OCI-M2 (cell line): ENCODE data around the gene SNRPN.
"Not testable (repeated sequence)": the region's sequence is repeated elsewhere in the genome, so short reads cannot be mapped to it uniquely, and the experiment has no call there.

ENCODE experiments used
- DNase-seq: peaks from one replicate; lab custom pipeline; 2025; ENCODE audit not compliant: unreplicated experiment; lab: John Stamatoyannopoulos, UW

SNRPN gene

DNA sequence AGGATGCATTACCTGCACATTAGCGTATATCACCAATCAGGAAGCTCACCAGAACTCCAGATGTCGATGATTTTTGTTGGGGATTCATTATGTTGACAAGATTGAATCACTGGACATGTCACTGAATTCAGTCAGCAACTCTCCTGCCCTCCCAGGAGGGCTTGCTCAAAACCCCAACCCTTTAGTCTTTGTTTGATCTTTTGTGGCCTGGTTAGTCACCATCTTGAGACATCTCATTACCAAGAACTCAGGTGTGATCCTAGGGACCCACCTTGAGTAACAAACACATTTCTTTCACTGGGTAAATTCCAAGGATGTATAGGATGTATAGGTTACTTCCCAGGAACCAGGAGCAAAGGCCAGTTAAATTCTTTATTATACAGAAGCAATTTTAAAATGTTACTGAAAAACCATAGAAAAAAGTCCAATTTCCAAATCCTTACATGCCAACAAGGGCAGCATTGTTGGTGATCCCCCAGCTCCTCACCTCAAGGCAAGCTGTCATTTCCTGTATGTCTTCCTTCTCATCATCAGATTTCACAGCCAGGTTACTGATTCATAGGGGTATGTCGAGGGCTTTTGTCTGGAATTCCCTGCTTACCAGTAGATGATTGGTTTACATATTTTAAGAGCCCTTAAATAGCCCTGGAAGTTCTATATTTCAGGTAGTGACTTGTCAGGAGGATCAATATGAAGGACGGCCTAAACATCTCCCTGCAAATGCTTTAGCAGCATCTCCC lies 11.7 kb downstream of the SNRPN start:
- DNase-seq = no peak

DNA sequence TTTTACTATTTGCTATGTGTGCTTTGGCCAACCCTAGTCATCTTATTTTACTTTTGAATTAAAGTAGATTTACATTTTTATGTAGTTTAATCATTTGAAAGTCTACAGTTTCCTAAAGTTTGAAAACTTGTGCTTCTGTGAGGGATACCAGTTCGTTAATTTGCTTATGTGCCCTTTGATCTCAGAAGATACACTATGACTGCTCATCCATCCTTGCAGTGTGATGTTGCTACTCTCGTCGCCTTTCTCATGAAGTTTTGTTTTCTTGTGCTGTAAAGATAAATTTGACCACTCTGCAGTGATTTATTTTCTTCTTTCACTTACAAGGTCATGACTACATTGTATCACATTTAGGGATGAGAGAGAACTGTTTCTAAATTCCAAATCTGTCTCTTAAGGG lies 16.3 kb downstream of the SNRPN start:
- DNase-seq = no peak

DNA sequence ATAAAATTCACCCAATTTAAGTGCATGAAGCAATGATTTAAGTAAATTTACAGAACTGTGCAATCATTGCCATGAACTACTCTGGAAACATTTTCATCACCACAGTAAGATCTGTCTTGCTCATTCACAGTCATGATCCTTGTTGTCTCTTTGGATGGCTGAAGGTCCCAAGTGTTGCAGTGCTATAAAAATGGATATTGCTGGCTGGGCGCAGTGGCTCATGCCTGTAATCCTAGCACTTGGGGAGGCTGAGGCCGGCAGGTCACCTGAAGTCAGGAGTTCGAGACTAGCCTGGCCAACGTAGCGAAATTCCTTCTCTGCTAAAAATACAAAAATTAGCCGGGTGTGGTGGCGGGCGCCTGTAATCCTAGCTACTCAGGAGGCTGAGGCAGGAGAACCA lies 17.0 kb downstream of the SNRPN start:
- no peak for DNase-seq

DNA sequence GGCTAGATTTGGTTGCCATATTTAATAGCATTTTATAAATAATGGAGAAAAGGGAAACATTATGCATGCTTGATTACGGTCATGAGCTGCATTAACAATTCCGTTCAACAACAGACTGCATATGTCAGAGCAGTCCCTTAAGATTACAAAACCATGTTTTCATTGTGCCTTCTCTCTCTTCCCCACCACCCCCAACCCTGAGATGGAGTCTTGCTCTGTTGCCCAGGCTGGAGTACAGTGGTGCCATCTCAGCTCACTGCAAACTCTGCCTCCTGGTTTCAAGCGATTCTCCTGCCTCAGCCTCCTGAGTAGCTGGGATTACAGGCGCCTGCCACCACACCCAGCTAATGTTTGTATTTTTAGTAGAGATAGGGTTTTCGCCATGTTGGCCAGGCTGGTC lies 17.9 kb downstream of the SNRPN start:
- not testable (repeated sequence) for DNase-seq

DNA sequence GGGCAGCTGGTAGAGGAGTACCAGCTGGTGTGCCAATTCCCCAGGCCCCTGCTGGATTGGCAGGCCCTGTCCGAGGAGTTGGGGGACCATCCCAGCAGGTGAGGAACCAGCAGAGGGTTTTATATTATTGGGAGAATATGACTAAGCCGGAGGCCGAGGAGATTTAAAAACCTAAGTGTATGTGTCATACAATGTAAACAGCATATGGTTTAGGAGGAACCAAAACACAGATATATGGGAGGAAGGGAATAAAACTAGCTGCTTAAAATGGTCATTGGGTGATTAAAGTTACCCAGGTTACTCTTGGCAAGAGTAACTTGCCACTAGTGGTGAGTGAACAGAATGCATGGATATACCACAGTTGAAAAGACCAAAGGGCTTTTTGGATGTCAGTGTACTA lies 22.1 kb downstream of the SNRPN start:
- no peak for DNase-seq

DNA sequence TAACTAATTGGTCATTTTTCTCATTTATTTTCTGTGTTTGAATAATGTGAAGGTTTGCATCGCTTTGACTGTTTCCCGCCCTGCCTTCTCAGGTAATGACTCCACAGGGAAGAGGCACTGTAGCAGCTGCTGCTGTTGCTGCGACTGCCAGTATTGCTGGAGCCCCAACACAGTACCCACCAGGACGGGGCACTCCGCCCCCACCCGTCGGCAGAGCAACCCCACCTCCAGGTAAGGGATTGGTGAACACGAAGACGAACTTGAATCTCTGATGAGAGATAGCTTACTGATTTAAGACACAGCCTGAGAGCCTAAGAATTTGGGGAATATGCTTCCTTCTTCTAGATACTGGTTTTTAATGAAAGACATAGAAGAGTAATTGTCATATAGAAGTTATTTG lies 22.9 kb downstream of the SNRPN start:
- DNase-seq = no peak

DNA sequence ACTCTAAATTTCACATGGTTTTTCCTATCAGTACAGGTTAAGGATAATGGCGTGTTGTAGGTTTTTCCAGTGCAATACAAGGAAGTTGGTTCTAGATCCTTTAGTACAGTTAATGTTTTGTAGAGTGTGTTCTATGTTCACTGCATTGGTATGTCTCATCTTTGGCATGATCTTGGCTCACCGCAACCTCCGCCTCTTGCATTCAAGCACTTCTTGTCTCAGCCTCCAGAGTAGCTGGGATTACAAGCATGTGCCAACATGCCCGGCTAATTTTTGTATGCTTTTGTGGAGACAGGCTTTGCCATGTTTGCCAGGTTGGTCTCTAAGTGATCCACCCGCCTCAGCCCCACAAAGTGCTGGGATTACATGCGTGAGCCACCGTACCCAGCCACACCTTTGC lies 30.4 kb downstream of the SNRPN start:
- no peak for DNase-seq

DNA sequence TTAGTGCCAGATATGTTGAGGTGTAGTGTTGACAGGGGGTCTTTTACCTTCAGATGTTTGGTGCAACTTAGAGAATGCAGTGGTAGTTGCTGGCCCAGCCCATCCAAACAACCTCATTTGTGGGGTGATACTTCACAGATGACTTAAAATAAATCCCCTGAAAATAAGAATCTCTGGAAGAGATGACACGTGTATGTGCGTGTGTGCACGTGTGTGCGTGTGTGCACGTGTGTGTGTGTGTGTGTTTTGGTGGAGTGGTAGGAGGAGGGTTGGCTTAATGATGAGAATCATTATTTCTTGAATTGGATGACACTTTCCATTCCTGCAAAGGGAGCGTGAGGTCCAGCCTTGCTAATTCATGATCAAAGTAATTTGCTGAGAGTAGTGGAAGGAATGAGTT lies 31.9 kb downstream of the SNRPN start:
- DNase-seq = no peak

DNA sequence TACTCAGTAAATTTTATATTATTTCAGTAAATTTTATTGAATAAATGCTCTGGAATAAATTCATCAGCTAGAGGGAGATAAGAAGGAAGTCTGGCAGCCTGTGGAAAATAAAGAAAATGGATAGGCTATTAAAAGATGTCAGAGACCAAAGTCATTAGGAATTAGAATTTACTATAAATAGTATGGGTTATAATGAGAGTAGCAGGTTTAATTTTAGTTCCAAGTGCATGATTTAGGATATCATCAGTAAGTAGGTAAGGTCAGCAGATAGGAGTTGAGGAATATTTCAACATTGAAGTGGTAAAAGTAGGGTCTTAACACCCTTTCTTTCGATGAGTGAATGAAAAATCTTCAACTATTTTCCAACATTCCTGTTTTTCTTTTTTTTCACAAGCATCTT lies 64.6 kb downstream of the SNRPN start:
- no peak for DNase-seq

DNA sequence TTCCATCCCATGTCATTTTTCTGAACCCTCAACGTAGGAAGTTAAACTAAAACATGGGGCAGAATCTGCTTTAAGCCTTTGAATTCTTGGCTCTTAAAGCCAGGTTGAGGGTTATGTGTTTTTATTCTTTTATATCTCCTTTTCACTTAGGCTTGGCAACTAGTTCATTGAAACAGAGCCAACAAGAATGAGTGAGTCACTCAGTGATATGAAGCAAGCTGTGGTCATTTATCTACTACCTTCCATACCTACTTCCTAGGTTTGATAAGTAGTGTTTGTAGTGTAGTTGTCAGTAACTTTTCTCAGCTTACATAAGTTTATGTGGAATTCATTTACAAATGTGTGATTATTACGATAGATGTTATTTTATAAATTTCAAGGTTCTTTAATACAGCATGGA lies 67.4 kb downstream of the SNRPN start:
- no peak for DNase-seq
